A549 (cell line): Measurements from ENCODE around the gene SCYL1.

ENCODE experiments used
- CTCF ChIP-seq: fragments of >200 bp; sonication (Bioruptor Twin); formaldehyde crosslinking; IDR thresholded peaks from 3 replicates; pipeline ENCODE4 v1.5.1; 2016
- EP300 ChIP-seq, 2 experiments: fragments of >200 bp; sonication (Bioruptor Twin); formaldehyde crosslinking; IDR thresholded peaks; 2 replicates in 1 of 2; 3 replicates in 1 of 2; pipeline ENCODE4 v1.6.1; 2016 to 2017
- HOXB5 ChIP-seq: fragments of 250-450 bp; sonication (Bioruptor Pico); IDR thresholded peaks from 2 replicates; pipeline ENCODE4 v1.5.0; 2020; ENCODE audit warnings: mild to moderate bottlenecking, moderate library complexity
- NR3C1 ChIP-seq: fragments of >200 bp; sonication (Bioruptor Twin); formaldehyde crosslinking; IDR thresholded peaks from 3 replicates; pipeline ENCODE4 v1.6.1; 2017
- PBX3 ChIP-seq: IDR thresholded peaks from 2 replicates; pipeline ENCODE4 v1.6.1; 2012
- POLR2A ChIP-seq: IDR thresholded peaks from 2 replicates; pipeline ENCODE4 v1.6.1; 2012; ENCODE audit warnings: mild to moderate bottlenecking, low read length
- RCOR1 ChIP-seq: fragments of 150-350 bp; IDR thresholded peaks from 2 replicates; pipeline ENCODE4 v1.6.1; 2014; ENCODE audit warnings: antibody characterized with exemption, low read length, low read depth
- REST ChIP-seq: fragments of 200-600 bp; sonication (generic); IDR thresholded peaks from 2 replicates; pipeline ENCODE4 v1.6.1; 2016; ENCODE audit warnings: antibody characterized with exemption, mild to moderate bottlenecking, moderate library complexity
- RFX5 ChIP-seq: fragments of 450-650 bp; IDR thresholded peaks from 2 replicates; pipeline ENCODE4 v1.7.1; 2014; ENCODE audit warnings: antibody characterized with exemption, mild to moderate bottlenecking, moderate library complexity
- RNF2 ChIP-seq: fragments of 200-600 bp; sonication (generic); IDR thresholded peaks from 2 replicates; pipeline ENCODE4 v1.6.1; 2016; ENCODE audit warnings: low read depth, mild to moderate bottlenecking, antibody characterized with exemption, moderate library complexity, borderline replicate concordance
- SREBF2 ChIP-seq: fragments of 450-650 bp; IDR thresholded peaks from 2 replicates; pipeline ENCODE4 v1.6.1; 2014; ENCODE audit warnings: mild to moderate bottlenecking, moderate library complexity
- TP53 ChIP-seq: fragments of 250-450 bp; sonication (Bioruptor Pico); IDR thresholded peaks from 2 replicates; pipeline ENCODE4 v1.5.0; 2021; ENCODE audit warnings: mild to moderate bottlenecking, moderate library complexity
- ZC3H11A ChIP-seq: fragments of 450-650 bp; IDR thresholded peaks from 2 replicates; pipeline ENCODE4 v1.6.1; 2014; ENCODE audit warnings: antibody characterized with exemption, mild to moderate bottlenecking
- TF ChIP-seq, protein P1 (sequence below): IDR thresholded peaks from 2 replicates; pipeline ENCODE4 v1.6.1; 2012; ENCODE audit warnings: low read depth, borderline replicate concordance

- no peak for TF ChIP-seq CTCF
- no peak for TF ChIP-seq EP300 (IDR thresholded peaks at IDR 0.05)
- no peak for TF ChIP-seq RFX5
- TF ChIP-seq REST = no peak
- no peak for TF ChIP-seq TP53 (CRISPR knock-in tag)
- no peak for TF ChIP-seq POLR2A
- 0 out of 2 replicates have a peak, but pooled peaks have one; percentile 8 for TF ChIP-seq RCOR1
- TF ChIP-seq SREBF2 = no peak
- no peak for TF ChIP-seq NR3C1
- no peak; the same call in 1 of the 2 replicates for TF ChIP-seq HOXB5 (CRISPR knock-in tag)
- no peak for TF ChIP-seq RNF2
- TF ChIP-seq PBX3 = no peak
- TF ChIP-seq ZC3H11A = no peak
- TF ChIP-seq, protein P1, sequence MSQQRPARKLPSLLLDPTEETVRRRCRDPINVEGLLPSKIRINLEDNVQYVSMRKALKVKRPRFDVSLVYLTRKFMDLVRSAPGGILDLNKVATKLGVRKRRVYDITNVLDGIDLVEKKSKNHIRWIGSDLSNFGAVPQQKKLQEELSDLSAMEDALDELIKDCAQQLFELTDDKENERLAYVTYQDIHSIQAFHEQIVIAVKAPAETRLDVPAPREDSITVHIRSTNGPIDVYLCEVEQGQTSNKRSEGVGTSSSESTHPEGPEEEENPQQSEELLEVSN = no peak
Measured at GRCh38 chr11:65488273-65489034, 36.4 kb upstream of the SCYL1 start.
